ENCODE data around the gene ABCG8.
"Not testable (repeated sequence)": the region's sequence is repeated elsewhere in the genome, so short reads cannot be mapped to it uniquely, and the experiment has no call there.

ABCG8 gene

GRCh38 chr2:43905371-43905803 is 66.6 kb downstream of the ABCG8 start (continued):
- TF ChIP-seq, protein P1, sequence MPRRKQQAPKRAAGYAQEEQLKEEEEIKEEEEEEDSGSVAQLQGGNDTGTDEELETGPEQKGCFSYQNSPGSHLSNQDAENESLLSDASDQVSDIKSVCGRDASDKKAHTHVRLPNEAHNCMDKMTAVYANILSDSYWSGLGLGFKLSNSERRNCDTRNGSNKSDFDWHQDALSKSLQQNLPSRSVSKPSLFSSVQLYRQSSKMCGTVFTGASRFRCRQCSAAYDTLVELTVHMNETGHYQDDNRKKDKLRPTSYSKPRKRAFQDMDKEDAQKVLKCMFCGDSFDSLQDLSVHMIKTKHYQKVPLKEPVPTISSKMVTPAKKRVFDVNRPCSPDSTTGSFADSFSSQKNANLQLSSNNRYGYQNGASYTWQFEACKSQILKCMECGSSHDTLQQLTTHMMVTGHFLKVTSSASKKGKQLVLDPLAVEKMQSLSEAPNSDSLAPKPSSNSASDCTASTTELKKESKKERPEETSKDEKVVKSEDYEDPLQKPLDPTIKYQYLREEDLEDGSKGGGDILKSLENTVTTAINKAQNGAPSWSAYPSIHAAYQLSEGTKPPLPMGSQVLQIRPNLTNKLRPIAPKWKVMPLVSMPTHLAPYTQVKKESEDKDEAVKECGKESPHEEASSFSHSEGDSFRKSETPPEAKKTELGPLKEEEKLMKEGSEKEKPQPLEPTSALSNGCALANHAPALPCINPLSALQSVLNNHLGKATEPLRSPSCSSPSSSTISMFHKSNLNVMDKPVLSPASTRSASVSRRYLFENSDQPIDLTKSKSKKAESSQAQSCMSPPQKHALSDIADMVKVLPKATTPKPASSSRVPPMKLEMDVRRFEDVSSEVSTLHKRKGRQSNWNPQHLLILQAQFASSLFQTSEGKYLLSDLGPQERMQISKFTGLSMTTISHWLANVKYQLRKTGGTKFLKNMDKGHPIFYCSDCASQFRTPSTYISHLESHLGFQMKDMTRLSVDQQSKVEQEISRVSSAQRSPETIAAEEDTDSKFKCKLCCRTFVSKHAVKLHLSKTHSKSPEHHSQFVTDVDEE (CRISPR knock-in tag; IDR thresholded peaks at IDR 0.05), result no peak
- no peak for TF ChIP-seq ISL1 (CRISPR knock-in tag; IDR thresholded peaks at IDR 0.05)

DNA sequence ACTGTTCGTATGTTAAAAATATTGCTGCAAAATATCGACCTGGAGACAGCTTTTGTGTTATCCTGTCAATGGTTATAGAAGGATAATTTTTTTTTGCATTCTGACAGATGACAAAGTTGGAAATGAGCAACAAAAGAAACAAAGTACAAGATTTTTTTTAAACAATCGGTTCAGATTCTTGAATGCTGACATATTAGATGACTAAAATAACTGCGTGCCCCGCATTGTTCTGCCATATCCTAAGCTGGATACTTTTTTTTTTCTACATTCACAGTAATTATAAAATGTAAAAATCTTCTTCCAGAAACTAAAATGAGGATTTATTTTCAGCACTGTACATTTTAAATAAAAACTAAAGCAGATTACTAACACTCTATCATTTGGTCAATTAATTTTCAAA is 67.1 kb downstream of the ABCG8 start:
- ATAC-seq, result no peak

DNA sequence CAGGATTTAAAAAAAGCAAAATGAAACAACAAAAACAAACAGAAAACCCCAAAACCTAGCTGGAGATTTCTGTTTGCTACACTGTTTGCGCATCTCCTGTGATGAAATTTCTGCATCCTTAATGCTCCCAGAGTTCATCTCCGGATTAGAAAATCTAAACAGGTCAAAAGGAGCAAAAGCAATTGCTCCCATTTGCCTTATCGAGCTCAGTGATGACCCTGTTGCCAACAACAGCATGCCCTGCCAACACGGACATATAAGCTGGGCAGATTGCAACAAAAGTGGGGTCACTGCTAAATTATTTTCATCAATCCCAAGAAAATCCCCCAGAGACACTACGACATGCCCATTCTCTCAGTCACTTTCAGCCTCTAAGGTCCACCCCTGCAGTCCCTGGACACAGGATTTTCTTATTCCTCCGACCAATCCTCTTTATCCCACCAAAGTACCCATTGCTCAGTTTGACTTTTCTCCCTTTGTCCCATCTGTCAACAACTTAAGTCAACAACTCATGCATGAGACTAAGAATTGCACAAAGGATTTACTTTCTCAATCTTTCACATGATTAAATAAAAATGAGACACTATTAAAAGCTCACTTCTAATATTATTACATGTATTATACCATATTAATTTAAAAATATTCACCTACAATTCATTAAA is 67.8 kb downstream of the ABCG8 start:
- no peak for ATAC-seq
- TF ChIP-seq CSDC2 (CRISPR knock-in tag; IDR thresholded peaks at IDR 0.05) (no peak), ZNF70 (CRISPR knock-in tag; IDR thresholded peaks at IDR 0.05) (no peak), CSRNP3 (CRISPR knock-in tag; IDR thresholded peaks at IDR 0.05) (no peak), ZNF565 (CRISPR knock-in tag; conservative IDR thresholded peaks at IDR 0.05; ENCODE audit: low read depth) (no peak), SNAI2 (CRISPR knock-in tag; IDR thresholded peaks at IDR 0.05) (no peak)

More for the DNA sequence above, 67.1 kb downstream of the ABCG8 start:
- TF ChIP-seq PPARA (CRISPR knock-in tag; IDR thresholded peaks at IDR 0.05; ENCODE audit: borderline replicate concordance) (no peak), ZFP30 (CRISPR knock-in tag; IDR thresholded peaks at IDR 0.05) (no peak), ZNF70 (CRISPR knock-in tag; IDR thresholded peaks at IDR 0.05) (no peak), GLIS3 (CRISPR knock-in tag; IDR thresholded peaks at IDR 0.05) (no peak), SNAI2 (CRISPR knock-in tag; IDR thresholded peaks at IDR 0.05) (no peak), PATZ1 (CRISPR knock-in tag; IDR thresholded peaks at IDR 0.05; ENCODE audit: borderline replicate concordance) (no peak), ISL1 (CRISPR knock-in tag; IDR thresholded peaks at IDR 0.05) (no peak), TCF4 (CRISPR knock-in tag; IDR thresholded peaks at IDR 0.05; ENCODE audit: borderline replicate concordance) (no peak)

DNA sequence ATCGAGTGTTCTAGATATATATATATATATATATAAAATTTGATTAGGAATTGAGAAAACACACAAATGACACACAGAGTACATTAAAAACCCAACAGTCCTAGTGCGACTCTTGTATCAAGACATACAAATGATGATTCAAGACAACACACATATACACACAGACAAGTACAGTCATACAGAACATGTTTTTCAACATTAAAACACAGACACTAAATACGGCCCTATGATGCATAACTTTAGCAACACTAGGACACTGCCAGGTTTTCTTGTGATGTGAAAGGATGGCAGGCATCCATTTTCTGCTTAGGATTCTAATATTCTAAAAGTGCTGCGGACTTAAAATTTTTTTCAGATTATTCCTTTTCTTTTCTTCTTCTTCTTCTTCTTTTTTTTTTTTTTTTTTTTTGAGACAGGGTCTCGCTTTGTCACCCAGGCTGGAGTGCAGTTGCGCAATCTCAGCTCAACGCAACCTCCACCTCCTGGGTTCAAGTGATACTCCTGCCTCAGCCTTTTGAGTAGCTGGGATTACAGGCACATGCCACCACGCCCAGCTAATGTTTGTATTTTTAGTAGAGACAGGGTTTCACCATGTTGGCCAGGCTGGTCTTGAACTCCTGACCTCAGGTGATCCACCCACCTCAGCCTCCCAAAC is 72.5 kb downstream of the ABCG8 start:
- ATAC-seq, result not testable (repeated sequence)

DNA sequence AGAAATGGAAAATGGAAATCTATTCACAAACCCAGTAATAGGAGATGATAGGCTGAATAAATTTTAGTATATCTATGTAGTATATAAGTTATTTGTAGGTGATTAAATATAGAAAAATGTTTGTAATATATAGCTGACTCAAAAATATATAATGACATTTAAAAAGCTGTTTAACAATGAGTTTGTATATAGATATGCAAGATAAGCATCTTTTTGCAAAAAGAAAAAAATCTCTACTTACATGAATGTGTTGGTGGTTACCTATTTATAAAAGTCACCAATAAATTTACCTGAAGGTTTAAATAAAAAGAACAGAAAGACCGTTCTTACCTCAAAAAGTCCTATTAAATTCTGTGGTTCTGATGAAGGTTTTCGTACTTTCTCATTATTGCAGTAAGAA is 85.7 kb downstream of the ABCG8 start:
- no peak for ATAC-seq
- no peak for TF ChIP-seq ZC3H10 (CRISPR knock-in tag; IDR thresholded peaks at IDR 0.05)
- TF ChIP-seq ESRRG (CRISPR knock-in tag; IDR thresholded peaks at IDR 0.05), result no peak
- no peak for TF ChIP-seq CSRNP3 (CRISPR knock-in tag; IDR thresholded peaks at IDR 0.05)
- no peak for TF ChIP-seq TOX (CRISPR knock-in tag; IDR thresholded peaks at IDR 0.05; ENCODE audit: borderline replicate concordance)
- TF ChIP-seq RARB (CRISPR knock-in tag; IDR thresholded peaks at IDR 0.05), result no peak
- TF ChIP-seq SNAI2 (CRISPR knock-in tag; IDR thresholded peaks at IDR 0.05), result no peak
- TF ChIP-seq TCF4 (CRISPR knock-in tag; IDR thresholded peaks at IDR 0.05; ENCODE audit: borderline replicate concordance), result no peak
- TF ChIP-seq ARNTL (CRISPR knock-in tag; IDR thresholded peaks at IDR 0.05; ENCODE audit: borderline replicate concordance, low read depth), result no peak
- TF ChIP-seq, protein P2, sequence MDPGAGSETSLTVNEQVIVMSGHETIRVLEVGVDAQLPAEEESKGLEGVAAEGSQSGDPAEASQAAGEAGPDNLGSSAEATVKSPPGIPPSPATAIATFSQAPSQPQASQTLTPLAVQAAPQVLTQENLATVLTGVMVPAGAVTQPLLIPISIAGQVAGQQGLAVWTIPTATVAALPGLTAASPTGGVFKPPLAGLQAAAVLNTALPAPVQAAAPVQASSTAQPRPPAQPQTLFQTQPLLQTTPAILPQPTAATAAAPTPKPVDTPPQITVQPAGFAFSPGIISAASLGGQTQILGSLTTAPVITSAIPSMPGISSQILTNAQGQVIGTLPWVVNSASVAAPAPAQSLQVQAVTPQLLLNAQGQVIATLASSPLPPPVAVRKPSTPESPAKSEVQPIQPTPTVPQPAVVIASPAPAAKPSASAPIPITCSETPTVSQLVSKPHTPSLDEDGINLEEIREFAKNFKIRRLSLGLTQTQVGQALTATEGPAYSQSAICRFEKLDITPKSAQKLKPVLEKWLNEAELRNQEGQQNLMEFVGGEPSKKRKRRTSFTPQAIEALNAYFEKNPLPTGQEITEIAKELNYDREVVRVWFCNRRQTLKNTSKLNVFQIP (CRISPR knock-in tag; IDR thresholded peaks at IDR 0.05; ENCODE audit: borderline replicate concordance, low read depth), result no peak
- TF ChIP-seq, protein P1 (CRISPR knock-in tag; IDR thresholded peaks at IDR 0.05), result no peak
